ENCODE measurements around the gene MYF6.

DNA sequence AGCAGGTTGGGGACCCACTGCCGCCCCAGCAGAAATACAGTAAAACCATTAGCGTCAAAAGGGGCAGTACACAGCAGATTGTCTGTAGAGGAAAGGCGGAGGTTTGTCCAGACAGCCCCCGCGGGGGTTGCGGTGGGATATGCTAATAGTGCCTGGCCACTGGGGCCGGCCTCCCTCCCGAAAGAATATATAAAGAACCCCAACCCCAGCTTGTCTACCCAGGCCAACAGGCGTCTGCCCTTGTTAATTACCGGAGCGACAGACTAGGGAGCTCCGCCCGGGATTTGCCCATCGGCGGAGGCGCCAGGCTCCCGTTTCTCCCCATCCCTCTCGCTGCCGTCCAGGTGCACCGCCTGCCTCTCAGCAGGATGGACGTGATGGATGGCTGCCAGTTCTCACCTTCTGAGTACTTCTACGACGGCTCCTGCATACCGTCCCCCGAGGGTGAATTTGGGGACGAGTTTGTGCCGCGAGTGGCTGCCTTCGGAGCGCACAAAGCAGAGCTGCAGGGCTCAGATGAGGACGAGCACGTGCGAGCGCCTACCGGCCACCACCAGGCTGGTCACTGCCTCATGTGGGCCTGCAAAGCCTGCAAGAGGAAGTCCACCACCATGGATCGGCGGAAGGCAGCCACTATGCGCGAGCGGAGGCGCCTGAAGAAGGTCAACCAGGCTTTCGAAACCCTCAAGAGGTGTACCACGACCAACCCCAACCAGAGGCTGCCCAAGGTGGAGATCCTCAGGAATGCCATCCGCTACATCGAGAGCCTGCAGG lies 9.4 kb downstream of the MYF6 start, which contains the start of gene MYF5:
- TF ChIP-seq YY1 (IDR thresholded peaks at IDR 0.05; ENCODE audit: insufficient read depth, insufficient read length) (no peak), SUZ12 (IDR thresholded peaks at IDR 0.05; ENCODE audit: extremely low read depth, insufficient read depth, insufficient read length) (no peak)
